Hindlimb muscle (tissue), 1 donor: ENCODE results near the gene ZNF212. TPM values are rescaled to one million over a fixed set of nuclear protein-coding genes. Genes with fewer than 3 reads are reported as not detected.
A peak's percentile ranks its signal among the peaks of the same experiment; 100 is the strongest.
"Not testable (repeated sequence)": the region's sequence is repeated elsewhere in the genome, so short reads cannot be mapped to it uniquely, and the experiment has no call there.

Source experiments
- DNase-seq: peaks from one replicate; pipeline ENCODE4 v3.0.0-alpha.2; 2013
- polyA plus RNA-seq: library from polyadenylated mRNA; unstranded; fragments of 120-200 nt; gene quantifications from one replicate; pipeline ENCODE4 v1.2.1, GENCODE V29; 2013; ENCODE audit not compliant: insufficient read length

Gene ZNF212
- polyA plus RNA-seq, 1 donor = 9.9 TPM

DNA sequence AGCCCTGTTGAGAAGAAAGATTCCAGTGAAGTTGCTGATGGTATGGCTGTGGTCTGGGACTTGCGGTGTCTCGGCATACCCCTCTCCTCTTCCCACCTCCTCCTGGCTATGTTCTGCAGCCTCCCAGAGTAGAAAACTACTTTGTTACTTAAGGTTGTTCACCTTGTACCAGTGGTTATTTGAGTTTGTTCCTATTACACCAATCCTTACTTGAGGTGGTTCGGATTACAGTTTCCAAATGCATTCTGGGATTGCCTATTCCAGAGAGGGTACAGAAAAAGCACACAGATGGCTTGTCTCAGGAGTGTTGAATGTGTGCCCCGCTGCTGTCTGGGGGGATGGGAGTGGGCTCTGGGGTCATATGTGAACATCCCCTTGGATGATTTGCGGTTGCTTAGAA, 15.7 kb downstream of the ZNF212 start:
- DNase-seq = no peak

DNA sequence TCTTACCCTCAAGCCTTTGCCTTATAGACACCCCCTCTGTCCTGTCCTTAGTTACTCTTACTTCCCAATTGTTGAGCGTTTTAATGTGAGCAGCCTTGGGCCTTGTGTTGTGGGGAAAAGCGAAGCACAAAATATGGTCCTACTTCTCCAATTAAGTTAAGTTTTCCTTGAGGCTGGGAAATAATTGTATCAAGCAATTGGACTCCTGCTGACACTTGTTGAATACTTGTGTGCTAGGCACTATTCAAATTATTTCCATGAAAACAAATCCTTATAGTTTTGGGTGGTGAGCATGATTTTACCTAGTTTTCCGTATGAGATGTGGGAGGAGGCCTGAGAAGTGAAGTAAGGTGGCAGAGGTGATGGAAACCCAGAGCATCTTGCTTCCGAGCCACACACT, 17.1 kb downstream of the ZNF212 start:
- no peak for DNase-seq

DNA sequence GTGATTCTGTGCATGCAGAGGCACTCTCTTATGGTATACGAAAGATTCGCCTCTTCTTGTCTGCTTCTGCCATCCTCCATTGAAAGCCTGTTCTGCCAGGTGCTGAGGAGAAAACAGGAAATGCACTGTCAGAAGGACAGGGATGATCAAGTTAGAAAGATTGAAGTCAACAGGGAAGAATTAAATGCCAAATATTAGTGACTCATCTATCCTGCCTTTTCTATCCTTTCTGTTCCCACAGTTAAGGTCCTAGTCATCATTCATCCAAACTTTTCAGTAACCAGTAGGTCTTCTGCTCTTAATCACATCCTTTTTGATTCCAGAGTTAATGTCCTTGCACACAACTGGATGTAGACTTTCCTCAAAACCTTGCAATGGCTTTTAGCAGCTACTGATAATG, 17.7 kb downstream of the ZNF212 start:
- no peak for DNase-seq

DNA sequence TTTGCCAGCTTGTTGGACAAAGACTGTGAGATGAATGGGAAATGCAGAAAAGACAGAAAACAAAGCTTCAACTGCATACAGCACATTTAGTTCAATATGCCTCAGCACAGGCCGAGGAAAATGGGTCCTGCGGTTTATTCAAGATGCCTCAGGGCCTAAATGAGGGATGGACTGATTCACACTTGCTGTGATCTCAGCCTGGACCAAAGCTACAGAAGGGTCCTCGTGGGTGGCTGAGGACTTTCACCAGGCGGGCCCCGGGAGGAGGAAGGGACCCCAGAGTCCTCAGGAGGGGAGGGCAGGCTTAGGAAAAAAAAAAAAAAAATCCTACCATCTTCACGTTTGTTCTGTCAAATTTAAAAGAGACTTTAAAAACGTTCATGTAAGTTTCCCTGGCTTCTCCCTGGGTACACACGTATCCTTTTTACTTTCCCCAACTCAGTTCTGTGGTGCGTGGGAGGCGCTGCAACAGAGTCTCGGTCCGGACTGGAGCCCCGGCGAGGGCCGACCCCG, 21.9 kb downstream of the ZNF212 start:
- no peak for DNase-seq

DNA sequence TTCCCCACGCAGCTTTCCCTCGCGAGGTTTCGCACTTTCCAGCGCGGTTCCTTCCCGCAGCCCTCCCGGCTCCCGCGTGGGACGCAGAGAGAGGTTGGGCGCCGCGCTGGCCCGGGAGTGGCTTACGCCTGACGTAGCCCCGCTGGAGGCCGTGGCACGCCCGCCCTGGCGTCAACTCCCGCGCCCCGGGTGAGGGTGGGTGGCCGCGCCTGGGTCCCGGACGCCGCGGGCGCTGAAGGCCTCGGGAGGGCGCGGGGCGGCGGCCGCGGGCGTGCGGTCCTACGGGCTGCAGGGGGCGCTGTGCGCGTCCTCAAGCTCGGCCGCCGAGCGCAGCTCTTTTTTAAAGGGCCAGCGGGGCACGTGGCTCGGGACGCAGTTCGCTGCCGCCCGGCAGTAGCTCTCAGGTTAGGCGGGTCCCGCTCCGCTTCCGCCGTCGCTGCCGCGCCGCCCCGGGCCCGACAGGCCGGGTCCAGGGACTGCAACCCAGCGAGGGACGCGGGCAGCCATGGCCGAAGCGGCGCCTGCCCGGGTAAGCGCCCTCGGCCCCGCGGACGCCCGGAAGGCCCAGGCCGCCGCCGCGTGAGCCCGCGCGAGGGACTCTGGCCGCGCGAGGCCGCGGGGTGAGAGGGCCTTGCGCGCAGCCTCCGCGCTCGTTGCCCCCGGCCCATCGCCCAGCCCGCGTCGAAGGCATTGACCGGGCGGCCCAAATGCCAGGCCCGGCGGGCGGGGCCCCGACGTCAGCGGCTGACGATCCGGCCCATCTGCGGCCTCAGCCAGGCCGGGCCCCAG, 22.6 kb downstream of the ZNF212 start, which contains the start of gene ZNF783:
Gene ZNF783, plus strand, starts transcription at position 368 of the 789 bp plus-strand sequence. Its CDS starts 138 bp downstream, at position 506.
- DNase-seq = peak; percentile 93

DNA sequence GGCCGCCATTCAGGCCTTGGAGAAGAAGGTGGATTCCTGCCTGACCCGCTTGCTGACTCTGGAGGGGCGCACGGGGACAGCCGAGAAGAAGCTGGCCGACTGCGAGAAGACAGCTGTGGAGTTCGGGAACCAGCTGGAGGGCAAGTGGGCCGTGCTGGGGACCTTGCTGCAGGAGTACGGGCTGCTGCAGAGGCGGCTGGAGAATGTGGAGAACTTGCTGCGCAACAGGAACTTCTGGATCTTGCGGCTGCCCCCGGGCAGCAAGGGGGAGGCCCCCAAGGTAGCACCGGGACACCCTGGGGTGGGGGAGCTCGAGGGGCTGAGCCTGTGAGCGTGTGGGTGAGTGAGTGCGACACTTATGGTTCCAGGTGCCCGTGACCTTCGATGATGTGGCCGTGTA, 27.0 kb downstream of the ZNF212 start:
- no peak for DNase-seq

DNA sequence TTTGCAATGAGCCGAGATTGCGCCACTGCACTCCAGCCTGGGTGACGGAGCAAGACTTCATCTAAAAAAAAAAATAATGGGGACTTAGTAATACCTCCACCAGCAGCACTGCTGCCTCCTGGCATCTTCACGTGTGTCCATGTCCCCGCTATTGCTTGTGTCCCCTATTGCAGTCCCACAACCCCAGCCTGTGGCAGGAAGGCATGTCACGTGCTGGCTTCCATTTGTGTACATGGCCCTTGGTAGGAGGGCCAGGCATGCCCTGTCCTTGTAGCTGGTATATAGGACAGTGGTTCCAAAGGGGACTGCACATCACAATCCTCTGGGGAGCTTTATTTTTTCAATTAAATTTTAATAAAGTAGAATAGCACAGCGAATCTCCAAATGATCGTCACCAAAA, 28.3 kb downstream of the ZNF212 start:
- no peak for DNase-seq

DNA sequence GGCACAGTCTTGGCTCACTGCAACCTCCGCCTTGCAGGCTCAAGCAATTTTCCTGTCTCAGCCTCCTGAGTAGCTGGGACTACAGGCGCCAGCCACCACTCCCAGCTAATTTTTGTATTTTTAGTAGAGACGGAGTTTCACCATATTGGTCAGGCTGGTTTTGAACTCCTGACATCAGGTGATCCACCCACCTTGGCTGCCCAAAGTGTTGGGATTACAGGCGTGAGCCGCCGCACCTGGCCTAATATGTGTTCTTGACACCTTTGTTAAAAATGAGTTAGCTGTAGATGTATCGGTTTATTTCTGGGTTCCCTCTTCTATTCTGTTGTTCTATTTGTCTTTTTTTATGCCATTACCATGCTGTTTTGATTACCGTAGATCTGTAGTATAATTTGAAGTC, 35.0 kb downstream of the ZNF212 start:
- DNase-seq = not testable (repeated sequence)

DNA sequence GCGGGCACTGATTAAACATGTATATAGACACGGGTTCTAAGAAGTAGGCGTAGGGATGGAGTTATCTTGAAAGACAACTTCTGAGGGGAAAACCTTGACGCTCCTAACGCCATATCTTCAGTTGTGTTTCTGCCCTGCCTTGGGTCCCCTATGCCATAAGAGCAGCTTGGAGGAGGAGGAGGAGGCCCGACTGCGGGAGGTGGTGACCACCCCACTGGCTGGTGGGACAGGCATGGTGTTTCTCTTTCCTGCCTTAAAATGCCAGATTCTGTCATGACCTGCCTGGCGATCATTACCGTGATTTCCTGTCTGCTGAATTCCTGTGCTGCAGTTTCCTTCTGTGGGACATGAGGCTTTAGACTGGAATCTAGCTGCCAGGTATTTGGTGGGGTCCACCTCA, 38.4 kb downstream of the ZNF212 start:
- DNase-seq = no peak

DNA sequence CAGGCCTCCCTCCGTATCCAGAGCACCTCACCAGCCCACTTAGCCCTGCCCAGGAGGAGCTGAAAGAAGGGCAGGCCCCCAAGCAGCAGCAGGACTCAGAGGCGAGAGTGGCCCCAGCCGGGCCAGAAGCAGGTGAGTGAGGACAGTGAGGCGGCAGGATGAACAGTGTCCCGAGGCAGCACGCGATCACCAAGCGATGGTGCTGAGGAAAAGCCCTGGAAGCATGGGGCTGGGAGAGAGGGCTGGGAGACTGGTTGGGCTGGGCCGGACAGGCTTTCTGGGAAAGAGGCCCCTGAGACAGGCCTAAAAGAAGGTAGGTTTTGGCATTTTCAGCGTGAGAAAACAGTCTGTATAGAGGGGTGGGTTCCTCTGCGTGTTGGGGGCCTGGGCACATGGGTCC, 38.9 kb downstream of the ZNF212 start:
- DNase-seq = no peak

DNA sequence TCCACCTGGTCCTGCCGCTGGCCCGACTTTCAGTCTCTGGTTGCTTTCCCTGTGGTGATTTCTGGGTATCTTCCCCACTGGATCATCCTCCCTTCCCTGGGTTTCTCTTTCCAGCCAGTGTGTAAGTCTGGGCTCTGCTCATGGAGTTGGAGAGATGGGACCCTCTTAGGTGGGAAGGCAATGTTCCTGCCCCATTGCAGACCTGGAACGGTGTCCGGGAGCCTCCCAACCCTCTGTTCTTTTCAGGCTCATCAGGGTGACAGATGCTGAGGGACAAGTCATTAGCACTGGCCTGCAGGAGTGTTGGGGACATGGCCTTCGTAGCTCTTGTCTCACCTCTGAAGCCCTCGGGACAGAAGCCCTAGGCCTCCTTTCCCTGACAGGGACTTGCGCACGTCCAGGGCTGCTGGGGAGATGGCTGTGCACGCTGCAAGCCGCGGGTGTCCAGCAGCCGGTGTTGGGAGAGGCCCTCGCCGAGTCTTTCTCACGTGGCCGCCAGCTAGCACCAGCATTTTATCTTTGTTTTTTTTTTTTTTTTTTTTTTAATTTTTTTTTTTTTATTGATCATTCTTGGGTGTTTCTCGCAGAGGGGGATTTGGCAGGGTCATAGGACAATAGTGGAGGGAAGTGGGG, 39.8 kb downstream of the ZNF212 start:
- DNase-seq = no peak

DNA sequence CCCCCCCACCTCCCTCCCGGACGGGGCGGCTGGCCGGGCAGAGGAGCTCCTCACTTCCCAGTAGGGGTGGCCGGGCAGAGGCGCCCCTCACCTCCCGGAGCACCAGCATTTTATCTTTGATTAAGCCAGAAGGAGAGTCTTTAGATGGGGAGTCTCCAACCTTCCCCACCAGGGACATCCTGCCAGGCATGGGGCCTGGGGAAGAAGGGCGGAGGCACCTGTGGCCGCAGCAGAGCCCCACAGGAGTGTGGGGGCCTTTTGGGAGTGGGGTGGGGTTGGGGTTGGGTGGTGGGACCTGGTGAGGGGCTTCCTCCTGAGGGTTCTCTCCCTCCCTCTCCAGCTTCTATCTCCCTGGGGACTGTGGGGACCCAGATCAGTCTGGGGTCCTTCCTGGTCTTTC, 40.7 kb downstream of the ZNF212 start:
- DNase-seq = no peak

DNA sequence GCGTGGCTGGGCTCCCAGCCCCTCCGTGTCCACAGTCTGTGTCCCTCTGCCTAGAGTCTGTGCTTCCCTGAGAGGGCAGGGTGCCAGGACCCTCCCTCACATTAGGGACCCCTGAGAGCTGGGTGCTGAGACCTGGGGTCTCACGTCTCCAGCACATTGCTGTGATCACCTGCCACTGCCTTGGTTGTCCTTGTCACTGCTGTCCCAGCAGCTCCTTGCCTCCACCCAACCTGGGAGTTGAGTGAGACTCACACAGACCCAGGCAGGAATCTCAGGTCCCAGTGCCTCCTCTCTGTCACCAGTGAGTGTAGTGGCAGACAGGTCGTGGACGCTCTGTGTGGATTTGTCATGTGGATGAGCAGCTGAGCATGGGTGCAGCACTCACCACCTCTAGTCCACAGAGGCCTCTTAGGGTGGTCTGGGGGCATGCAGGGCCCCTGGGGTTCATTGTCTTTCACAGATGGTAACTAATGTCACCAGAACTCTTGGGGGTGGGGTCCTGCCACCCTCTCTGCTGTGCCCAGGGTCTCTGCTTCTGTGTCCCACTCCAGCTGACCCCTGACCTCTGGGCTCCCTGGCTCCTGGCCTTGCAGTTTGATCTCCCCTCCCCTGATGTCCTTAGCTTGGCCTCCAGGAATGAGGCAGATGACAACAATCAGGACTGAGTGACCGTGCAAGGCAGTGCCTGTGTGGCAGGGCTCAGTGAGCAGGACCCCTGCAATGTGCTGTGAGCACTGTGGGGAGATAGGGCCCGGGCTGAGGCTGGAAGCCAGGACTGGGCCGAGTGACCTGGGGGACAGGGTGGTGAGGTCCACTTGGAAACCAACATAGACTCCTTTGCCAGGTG, 41.4 kb downstream of the ZNF212 start:
- no peak for DNase-seq

DNA sequence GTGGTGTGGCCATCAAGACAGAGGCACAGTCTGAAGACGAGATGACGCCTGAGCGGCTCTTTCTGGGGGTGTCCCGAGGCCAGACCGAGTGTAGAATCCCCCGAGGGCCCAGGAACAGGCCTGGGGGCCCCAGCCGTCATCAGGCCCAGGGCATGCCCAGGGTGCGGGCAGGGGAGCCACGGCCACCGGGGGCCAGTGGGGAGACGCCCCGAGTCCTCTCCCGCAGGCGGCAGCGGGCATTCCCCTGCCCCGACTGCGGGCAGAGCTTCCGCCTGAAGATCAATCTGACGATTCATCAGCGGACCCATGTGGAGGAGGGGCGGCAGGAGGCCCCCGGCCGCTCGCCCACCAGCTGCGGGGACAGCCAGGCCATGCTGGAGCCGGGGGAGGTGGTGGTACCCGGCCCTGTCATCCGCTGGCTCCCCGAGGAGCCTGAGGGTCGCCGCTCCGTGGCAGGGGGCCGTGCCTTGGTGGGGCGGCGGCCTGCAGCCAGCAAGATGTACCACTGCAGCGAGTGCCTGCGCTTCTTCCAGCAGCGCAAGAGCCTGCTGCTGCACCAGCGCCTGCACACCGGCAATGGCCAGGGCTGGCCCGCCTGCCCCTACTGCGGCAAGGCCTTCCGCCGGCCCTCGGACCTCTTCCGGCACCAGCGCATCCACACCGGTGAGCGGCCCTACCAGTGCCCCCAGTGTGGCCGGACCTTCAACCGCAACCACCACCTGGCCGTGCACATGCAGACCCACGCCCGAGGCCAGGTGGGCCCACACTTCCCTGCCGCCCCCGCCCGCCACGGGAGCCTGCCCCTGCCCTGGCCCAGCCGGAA, 42.3 kb downstream of the ZNF212 start:
- no peak for DNase-seq

DNA sequence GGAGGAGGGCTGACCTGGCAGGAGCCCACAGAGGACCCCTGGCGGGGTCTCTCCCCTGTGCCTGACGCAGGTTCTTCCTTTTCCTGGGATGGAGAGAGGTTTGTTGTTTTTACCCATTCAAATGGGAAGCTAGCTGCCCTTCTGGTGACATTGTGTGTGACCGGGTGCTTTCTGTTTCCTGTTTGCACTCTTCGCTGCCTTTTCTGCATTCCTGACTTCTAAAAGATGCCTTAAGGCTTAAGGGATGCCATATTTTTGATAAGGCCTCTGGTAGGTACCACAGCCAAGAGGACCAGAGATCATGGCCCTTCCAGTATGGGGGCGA, 42.8 kb downstream of the ZNF212 start:
- DNase-seq = no peak

DNA sequence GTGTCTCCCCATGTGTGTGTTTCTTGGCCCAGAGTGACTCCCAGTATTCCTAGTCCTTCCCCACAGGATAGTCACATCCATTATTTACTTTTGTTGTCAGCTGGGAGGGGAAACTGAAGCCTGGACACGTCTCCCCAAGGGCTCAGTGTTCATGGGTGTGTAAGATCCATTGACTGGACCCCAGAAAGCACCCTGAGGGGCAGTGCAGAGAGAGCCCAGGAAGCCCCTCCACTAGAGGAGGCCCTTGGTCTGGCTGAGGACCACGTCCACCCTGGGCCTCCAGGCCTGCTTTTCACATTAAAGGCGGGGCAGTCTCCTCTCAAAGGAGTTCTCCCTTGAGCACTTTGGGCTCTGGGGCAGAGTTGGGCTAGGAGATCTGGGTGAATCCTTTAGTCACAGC, 43.9 kb downstream of the ZNF212 start:
- no peak for DNase-seq

DNA sequence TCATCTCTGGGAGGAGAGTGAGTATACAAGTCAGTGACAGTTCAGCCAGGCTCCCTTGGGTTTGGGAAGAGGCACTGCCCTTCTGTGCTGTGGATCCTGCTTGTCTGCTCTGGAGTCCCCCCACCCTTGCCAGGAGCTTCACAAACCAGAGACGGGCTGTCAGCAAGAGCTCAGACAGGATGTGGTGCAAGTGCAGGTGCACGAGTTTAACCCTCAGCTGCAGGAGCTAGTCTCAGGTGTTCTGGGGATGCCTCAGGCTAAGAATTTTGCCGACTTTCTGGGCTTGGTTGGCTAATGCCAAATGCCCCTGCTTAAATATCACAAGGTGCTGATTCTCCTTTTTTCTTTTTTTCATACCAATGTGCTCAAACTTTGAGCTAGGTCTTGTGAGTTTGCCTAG, 44.9 kb downstream of the ZNF212 start:
- DNase-seq = no peak

DNA sequence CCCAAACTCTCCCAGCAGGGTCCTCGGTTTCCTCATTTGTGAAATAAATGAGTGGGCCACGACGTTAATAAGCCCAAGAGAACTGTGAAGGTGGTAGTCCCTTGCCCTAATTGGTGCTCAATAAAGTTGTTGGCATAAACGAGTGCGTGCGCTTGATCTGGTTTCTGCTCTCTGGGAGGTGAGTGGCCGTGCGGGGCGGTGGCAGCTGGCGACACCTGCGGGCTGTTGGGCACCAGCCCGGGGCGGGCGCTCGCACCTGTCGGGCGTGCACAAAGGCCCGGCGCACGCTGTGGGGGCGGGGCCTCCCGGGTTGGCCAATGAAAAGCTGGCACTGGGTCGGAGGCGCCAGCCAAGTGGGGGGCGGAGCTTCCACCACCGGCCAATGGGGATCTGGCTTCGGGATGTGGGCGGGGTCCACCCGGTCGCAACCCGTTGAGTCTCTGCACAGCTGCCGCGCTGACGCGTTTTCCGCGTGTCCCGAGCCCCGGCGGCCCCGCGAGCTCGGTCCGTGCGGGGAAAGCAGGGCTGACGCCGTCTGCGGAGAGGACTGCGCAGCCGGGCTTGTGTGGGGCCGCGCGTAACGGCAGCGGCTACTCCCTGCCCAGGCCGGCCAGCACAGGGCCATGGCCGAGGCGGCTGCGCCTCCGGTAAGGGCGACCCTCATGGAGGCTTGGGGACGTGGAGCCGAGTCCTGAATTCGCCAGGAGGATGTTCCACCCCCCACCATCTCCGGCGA, 45.6 kb downstream of the ZNF212 start:
- peak; percentile 89 for DNase-seq

DNA sequence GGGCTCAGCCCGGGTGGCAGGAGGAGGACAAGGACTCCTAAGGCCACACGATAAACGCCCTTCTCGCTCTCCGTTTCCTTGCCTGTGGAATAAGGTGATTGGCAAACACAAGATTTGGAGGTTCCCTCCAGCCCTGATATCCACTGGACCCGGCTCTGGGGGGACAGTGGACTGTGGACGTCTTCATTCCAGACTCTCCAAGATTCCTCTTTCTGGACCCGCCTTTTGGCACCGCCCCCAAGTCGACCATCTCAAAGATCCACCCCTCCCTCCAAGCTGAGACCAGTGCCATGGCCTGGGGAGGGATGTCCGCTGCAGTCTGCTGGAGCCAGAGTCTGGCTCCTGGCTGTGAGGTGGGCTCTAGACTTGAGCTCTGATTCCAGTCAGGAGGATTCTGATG, 46.2 kb downstream of the ZNF212 start:
- DNase-seq = no peak

DNA sequence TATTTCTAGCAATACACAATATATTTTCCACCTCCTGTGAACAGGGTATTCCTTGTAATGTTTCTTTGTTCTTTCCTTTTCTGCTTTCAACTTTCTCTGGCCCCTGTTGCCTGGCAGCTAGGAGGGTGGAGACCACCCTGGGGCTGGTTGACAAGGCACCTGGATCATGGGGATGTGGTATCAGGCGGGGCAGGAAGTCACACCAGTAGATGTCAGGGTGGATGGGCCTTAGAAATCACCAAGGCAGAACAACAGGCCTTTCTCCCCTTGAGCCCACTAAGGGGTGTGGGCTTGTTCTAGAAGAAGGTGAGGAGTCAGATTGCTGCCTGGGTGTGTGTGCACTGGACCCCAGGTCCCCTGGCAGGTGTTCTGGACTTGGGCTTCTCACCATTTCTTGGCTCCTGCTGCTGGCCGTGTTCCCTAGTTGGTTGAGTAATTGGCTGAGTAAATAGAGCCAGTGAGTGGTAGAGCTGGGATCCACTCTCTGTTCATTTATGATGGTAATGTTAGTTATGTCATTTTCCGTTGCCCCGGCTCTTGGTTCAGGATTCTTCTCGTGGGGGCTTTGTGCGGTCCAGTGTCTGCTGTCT, 47.5 kb downstream of the ZNF212 start:
- DNase-seq = no peak

DNA sequence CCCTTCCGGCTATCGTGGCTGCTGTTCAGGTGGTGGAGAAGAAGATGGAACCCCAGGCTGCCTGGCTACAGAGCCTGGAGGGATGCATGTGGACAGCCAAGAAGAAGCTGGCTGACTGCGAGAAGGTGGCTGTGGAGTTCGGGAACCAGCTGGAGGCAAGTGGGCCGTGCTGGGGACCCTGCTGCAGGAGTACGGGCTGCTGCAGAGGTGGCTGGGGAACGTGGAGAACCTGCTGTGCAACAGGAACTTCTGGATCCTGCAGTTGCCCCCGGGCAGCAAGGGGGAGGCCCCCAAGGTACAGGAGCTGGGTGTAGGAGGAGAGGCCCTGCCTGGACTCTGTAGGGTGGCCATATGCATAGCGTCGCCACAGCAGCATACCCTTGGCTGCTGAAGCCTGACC, 48.2 kb downstream of the ZNF212 start:
- no peak for DNase-seq
